GM12878 (cell line): ENCODE measurements around the gene FCRLB. TPM values are rescaled to one million over a fixed set of nuclear protein-coding genes. Genes with fewer than 3 reads are reported as not detected.

Source experiments
- ATAC-seq: fragments of 200-7000 bp; cut with Tn5 transposase; 3 replicates; pipeline ENCODE4 v1.9.1; 2020; ENCODE audit warnings: mild to moderate bottlenecking, moderate library complexity
- BruUV-seq: library from RNA; stranded (reverse); fragments of 400-500 nt; replicated peaks from 2 replicates; lab custom pipeline; 2021; lab: Mats Ljungman, UMichigan
- CTCF ChIA-PET: fragments of 300-600 bp; sonication (Branson Sonifier 250); formaldehyde crosslinking; extraction: SDS; loops from one replicate; lab custom pipeline; 2021; ENCODE audit warnings: inconsistent platforms; lab: Yijun Ruan, JAX
- POLR2A ChIA-PET: fragments of 350-600 bp; formaldehyde crosslinking; extraction: SDS; loops from one replicate; lab custom pipeline; 2021; ENCODE audit warnings: inconsistent platforms; lab: Charles Lee
- RAD21 ChIA-PET: fragments of 300-600 bp; sonication (Branson Sonifier 250); formaldehyde crosslinking; loops from one replicate; lab custom pipeline; 2023; ENCODE audit warnings: antibody characterized with exemption; ENCODE audit not compliant: unreplicated experiment; lab: Charles Lee
- SMC1A ChIA-PET: fragments of 300-600 bp; sonication (Branson Sonifier 250); formaldehyde crosslinking; loops from one replicate; lab custom pipeline; 2023; ENCODE audit not compliant: unreplicated experiment, uncharacterized antibody; lab: Charles Lee
- DNase-seq: peaks from one replicate; pipeline ENCODE4 v3.0.0-alpha.2; 2011; ENCODE audit warnings: low read depth, low spot score
- FAIRE-seq: peaks from 3 replicates; lab custom pipeline; 2011; peaks lifted over from hg19 to GRCh38; lab: Jason Lieb, UNC
- H2AFZ ChIP-seq: 2 replicates; pipeline ENCODE4 v1.6.0; 2011; ENCODE audit warnings: low read depth, low read length, control low read depth; ENCODE audit not compliant: control insufficient read depth
- H3K27ac ChIP-seq: 2 replicates; pipeline ENCODE4 v1.5.1; 2011; ENCODE audit warnings: control low read depth; ENCODE audit not compliant: control insufficient read depth, insufficient read depth
- H3K27me3 ChIP-seq, 2 experiments: replicated peaks in 1 of 2; 2 replicates each; pipeline versions ENCODE4 v1.6.0 to v1.6.1; 2011; ENCODE audit warnings: low read length in 1 of 2; ENCODE audit not compliant: control insufficient read depth in 2 of 2, insufficient read depth in 2 of 2
- H3K36me3 ChIP-seq, 2 experiments: 2 replicates each; pipeline ENCODE4 v1.5.1; 2011; ENCODE audit warnings: low read length in 1 of 2; ENCODE audit not compliant: control insufficient read depth in 2 of 2, insufficient read depth in 2 of 2
- H3K4me1 ChIP-seq: 2 replicates; pipeline ENCODE4 v1.6.1; 2011; ENCODE audit warnings: mild to moderate bottlenecking, low read length, moderate library complexity, mixed read lengths; ENCODE audit not compliant: control insufficient read depth, insufficient read depth
- H3K4me2 ChIP-seq: 2 replicates; pipeline ENCODE4 v1.6.0; 2011; ENCODE audit warnings: control low read depth; ENCODE audit not compliant: control insufficient read depth, insufficient read depth
- H3K4me3 ChIP-seq: fragments of 200-600 bp; sonication (generic); 2 replicates; pipeline ENCODE4 v1.5.1; 2016
- H3K79me2 ChIP-seq: 2 replicates; pipeline ENCODE4 v1.6.0; 2011; ENCODE audit warnings: low read length; ENCODE audit not compliant: control insufficient read depth, insufficient read depth
- H3K9ac ChIP-seq: 2 replicates; pipeline ENCODE4 v1.8.0; 2011; ENCODE audit warnings: low read length, control low read depth, mixed read lengths; ENCODE audit not compliant: control insufficient read depth, insufficient read depth
- H3K9me3 ChIP-seq: replicated peaks from 3 replicates; pipeline ENCODE4 v1.5.1; 2011; ENCODE audit warnings: mild to moderate bottlenecking, low read length; ENCODE audit not compliant: control insufficient read depth, insufficient read depth
- H4K20me1 ChIP-seq: 2 replicates; pipeline ENCODE4 v1.6.0; 2011; ENCODE audit not compliant: control insufficient read depth, insufficient read depth
- BMI1 ChIP-seq: fragments of 450-650 bp; IDR thresholded peaks from 2 replicates; pipeline ENCODE4 v1.6.1; 2016; ENCODE audit warnings: mild to moderate bottlenecking, moderate library complexity, borderline replicate concordance
- CBFB ChIP-seq: IDR thresholded peaks from 2 replicates; pipeline ENCODE4 v1.6.1; 2016; ENCODE audit warnings: antibody characterized with exemption, low read depth
- DPF2 ChIP-seq: fragments of 450-650 bp; IDR thresholded peaks from 2 replicates; pipeline ENCODE4 v1.6.1; 2017; ENCODE audit warnings: mild to moderate bottlenecking
- EED ChIP-seq: sonication (generic); IDR thresholded peaks from 2 replicates; pipeline ENCODE4 v1.6.1; 2016; ENCODE audit warnings: antibody characterized with exemption, low read depth
- HDGF ChIP-seq: fragments of 450-650 bp; IDR thresholded peaks from 2 replicates; pipeline ENCODE4 v1.6.1; 2016; ENCODE audit warnings: antibody characterized with exemption
- MEF2B ChIP-seq: fragments of 450-650 bp; IDR thresholded peaks from 2 replicates; pipeline ENCODE4 v1.6.1; 2018; ENCODE audit warnings: mild to moderate bottlenecking, moderate library complexity; ENCODE audit not compliant: partially characterized antibody, poor library complexity, severe bottlenecking
- POU2F2 ChIP-seq: IDR thresholded peaks from 3 replicates; pipeline ENCODE4 v1.6.1; 2011; ENCODE audit warnings: low read depth, mild to moderate bottlenecking, low read length, borderline replicate concordance
- RAD51 ChIP-seq: fragments of 450-650 bp; IDR thresholded peaks from 2 replicates; pipeline ENCODE4 v1.6.1; 2016; ENCODE audit warnings: moderate library complexity, mild to moderate bottlenecking, inconsistent platforms
- RUNX3 ChIP-seq: IDR thresholded peaks from 2 replicates; pipeline ENCODE4 v1.6.1; 2012; ENCODE audit warnings: low read length, inconsistent platforms
- TAF1 ChIP-seq: IDR thresholded peaks from 2 replicates; pipeline ENCODE4 v1.6.1; 2011; ENCODE audit warnings: mild to moderate bottlenecking, low read depth, low read length, borderline replicate concordance
- USF1 ChIP-seq: IDR thresholded peaks from 2 replicates; pipeline ENCODE4 v1.6.1; 2011; ENCODE audit warnings: borderline replicate concordance, low read depth, mild to moderate bottlenecking, moderate library complexity, mixed read lengths, low read length; ENCODE audit not compliant: insufficient read depth; ENCODE audit errors: extremely low read length
- ZNF274 ChIP-seq: IDR thresholded peaks from one replicate; pipeline ENCODE4 v1.8.0; 2011; ENCODE audit not compliant: insufficient read length, insufficient read depth
- WGBS: methylation state at CpG from one replicate; pipeline ENCODE4 v1.1.6; 2016; ENCODE audit warnings: low lambda C conversion rate; ENCODE audit not compliant: insufficient replicate concordance, insufficient coverage; ENCODE audit errors: missing lambda C conversion rate; 5-methylcytosine and 5-hydroxymethylcytosine counted together
- in situ Hi-C: fragments of 300-500 bp; cut with MboI; formaldehyde crosslinking; loops from 9 replicates; pipeline ENCODE4 v1.14.3; 2018; ENCODE audit warnings: mixed read lengths
- intact Hi-C: fragments of 100-400 bp; cut with micrococcal nuclease; formaldehyde crosslinking; loops from one replicate; pipeline ENCODE4 v1.14.2; 2022; ENCODE audit not compliant: unreplicated experiment
- polyA plus RNA-seq, 11 experiments: library from polyadenylated mRNA; depleted of rRNA in 4 of 11; unstranded in 6 of 11; stranded (reverse) in 5 of 11; fragments of >200 nt; fragmentation: Nextera tagmentation in 4 of 11; fragmentation: Illumina TruSeq in 1 of 11; extraction: Ambion mirVana in 4 of 11; extraction: Trizol in 1 of 11; gene quantifications; 1 replicate in 1 of 11; 2 replicates in 10 of 11; pipeline versions ENCODE4 v1.2.1 to v1.2.3, GENCODE V29; 2011 to 2016; ENCODE audit warnings: inconsistent platforms in 2 of 11, missing spikeins in 2 of 11, low read depth in 1 of 11
- total RNA-seq, 4 experiments: library from RNA; depleted of rRNA in 3 of 4; stranded (reverse); fragments of >200 nt in 3 of 4; fragmentation: Illumina TruSeq in 1 of 4; extraction: Trizol in 1 of 4; gene quantifications; 2 replicates each; pipeline versions ENCODE4 v1.2.1 to v1.2.3, GENCODE V29; 2013 to 2021
- TF ChIP-seq, protein P1 (sequence below): fragments of 450-650 bp; IDR thresholded peaks from 2 replicates; pipeline ENCODE4 v1.6.1; 2017; ENCODE audit warnings: mild to moderate bottlenecking, moderate library complexity
- TF ChIP-seq, protein P2 (sequence below), 3 experiments: IDR thresholded peaks in 2 of 3; conservative IDR thresholded peaks in 1 of 3; 2 replicates each; pipeline ENCODE4 v1.5.1; 2011; ENCODE audit warnings: low read depth in 3 of 3, low read length in 3 of 3, mild to moderate bottlenecking in 3 of 3, control low read depth in 2 of 3, moderate library complexity in 2 of 3, inconsistent platforms in 1 of 3, mixed read lengths in 1 of 3; ENCODE audit not compliant: control insufficient read depth in 2 of 3, insufficient read depth in 1 of 3; ENCODE audit errors: extremely low read depth in 1 of 3

Gene FCRLB
- total and polyA plus RNA-seq, 10 of the 15 experiments (the other 5 are each of a cell fraction or from before 2014, with no cell fraction given) = 0.55 to 11.7 (median 5.6) TPM

GRCh38 chr1:161706482-161707347 is 14.6 kb upstream of the FCRLB start, which contains the start of gene FCRLA:
Gene FCRLA, plus strand, starts transcription at chr1:161707229. Its CDS starts 36 bp downstream, at chr1:161707265.
- H3K4me3 ChIP-seq = peak within 1 kb of the TSS; percentile 81
- peak within 1 kb of the TSS; percentile 69 for H2AFZ ChIP-seq
- H3K4me2 ChIP-seq = peak within 1 kb of the TSS; percentile 94
- ChIA-PET CTCF (interaction anchor here (0.6 to 5.0 kb wide), 11 partner anchors 9 to 268 kb away, joined by 3 to 75 read pairs (median 4); no protein-coding TSS in a partner anchor), POLR2A (interaction anchor here (0.7 to 3.1 kb wide), 5 partner anchors 9 to 31 kb away, joined by 3 to 23 read pairs (median 16); no protein-coding TSS in a partner anchor), RAD21 (interaction anchor here (0.6 to 4.7 kb wide), 10 partner anchors 9 to 400 kb away, joined by 3 to 74 read pairs (median 6); partner anchors contain the start of gene DUSP12), SMC1A (interaction anchor here (1.2 to 5.1 kb wide), 8 partner anchors 10 to 59 kb away, joined by 3 to 61 read pairs (median 5); no protein-coding TSS in a partner anchor)
- peak within 1 kb of the TSS; percentile 90 for H3K9ac ChIP-seq
- no peaks in the 10 kb centered on the region for H3K27me3 ChIP-seq
- H3K79me2 ChIP-seq = peaks cover 43% of the 10 kb centered on the region
- in situ Hi-C loops (no loop called here), intact Hi-C loops (loop anchor here (2.0 kb wide), 2 partner anchors 20 to 32 kb away; no protein-coding TSS in a partner anchor)
- peak; percentile 88 for DNase-seq
- peak; percentile 94 for FAIRE-seq
- peak; percentile 85 for ATAC-seq
- H3K9me3 ChIP-seq = no peaks in the 10 kb centered on the region
- no TSS peak for BruUV-seq
- H3K4me1 ChIP-seq = peaks cover 32% of the 10 kb centered on the region
- H4K20me1 ChIP-seq = no peaks in the 10 kb centered on the region
- peaks cover 9 to 13% of the 10 kb centered on the region in 2 experiments for H3K36me3 ChIP-seq
- H3K27ac ChIP-seq = peak within 1 kb of the TSS; percentile 85
- 4% methylated on average over 4 of the region's 4 CpGs for WGBS
- TF ChIP-seq POU2F2 (peak; percentile 93), MEF2B (peak; percentile 50), RUNX3 (peak; percentile 59), RAD51 (no peak), BMI1 (no peak), TAF1 (peak; percentile 89; the same call in 1 of the 2 replicates), HDGF (no peak), ZNF274 (no peak), CBFB (0 out of 2 replicates have a peak, but pooled peaks have one; percentile 73), EED (peak; percentile 98), USF1 (no peak), DPF2 (peak; percentile 81)
- TF ChIP-seq, protein P1, sequence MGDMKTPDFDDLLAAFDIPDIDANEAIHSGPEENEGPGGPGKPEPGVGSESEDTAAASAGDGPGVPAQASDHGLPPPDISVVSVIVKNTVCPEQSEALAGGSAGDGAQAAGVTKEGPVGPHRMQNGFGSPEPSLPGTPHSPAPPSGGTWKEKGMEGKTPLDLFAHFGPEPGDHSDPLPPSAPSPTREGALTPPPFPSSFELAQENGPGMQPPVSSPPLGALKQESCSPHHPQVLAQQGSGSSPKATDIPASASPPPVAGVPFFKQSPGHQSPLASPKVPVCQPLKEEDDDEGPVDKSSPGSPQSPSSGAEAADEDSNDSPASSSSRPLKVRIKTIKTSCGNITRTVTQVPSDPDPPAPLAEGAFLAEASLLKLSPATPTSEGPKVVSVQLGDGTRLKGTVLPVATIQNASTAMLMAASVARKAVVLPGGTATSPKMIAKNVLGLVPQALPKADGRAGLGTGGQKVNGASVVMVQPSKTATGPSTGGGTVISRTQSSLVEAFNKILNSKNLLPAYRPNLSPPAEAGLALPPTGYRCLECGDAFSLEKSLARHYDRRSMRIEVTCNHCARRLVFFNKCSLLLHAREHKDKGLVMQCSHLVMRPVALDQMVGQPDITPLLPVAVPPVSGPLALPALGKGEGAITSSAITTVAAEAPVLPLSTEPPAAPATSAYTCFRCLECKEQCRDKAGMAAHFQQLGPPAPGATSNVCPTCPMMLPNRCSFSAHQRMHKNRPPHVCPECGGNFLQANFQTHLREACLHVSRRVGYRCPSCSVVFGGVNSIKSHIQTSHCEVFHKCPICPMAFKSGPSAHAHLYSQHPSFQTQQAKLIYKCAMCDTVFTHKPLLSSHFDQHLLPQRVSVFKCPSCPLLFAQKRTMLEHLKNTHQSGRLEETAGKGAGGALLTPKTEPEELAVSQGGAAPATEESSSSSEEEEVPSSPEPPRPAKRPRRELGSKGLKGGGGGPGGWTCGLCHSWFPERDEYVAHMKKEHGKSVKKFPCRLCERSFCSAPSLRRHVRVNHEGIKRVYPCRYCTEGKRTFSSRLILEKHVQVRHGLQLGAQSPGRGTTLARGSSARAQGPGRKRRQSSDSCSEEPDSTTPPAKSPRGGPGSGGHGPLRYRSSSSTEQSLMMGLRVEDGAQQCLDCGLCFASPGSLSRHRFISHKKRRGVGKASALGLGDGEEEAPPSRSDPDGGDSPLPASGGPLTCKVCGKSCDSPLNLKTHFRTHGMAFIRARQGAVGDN = peak; percentile 65
- TF ChIP-seq, protein P2, sequence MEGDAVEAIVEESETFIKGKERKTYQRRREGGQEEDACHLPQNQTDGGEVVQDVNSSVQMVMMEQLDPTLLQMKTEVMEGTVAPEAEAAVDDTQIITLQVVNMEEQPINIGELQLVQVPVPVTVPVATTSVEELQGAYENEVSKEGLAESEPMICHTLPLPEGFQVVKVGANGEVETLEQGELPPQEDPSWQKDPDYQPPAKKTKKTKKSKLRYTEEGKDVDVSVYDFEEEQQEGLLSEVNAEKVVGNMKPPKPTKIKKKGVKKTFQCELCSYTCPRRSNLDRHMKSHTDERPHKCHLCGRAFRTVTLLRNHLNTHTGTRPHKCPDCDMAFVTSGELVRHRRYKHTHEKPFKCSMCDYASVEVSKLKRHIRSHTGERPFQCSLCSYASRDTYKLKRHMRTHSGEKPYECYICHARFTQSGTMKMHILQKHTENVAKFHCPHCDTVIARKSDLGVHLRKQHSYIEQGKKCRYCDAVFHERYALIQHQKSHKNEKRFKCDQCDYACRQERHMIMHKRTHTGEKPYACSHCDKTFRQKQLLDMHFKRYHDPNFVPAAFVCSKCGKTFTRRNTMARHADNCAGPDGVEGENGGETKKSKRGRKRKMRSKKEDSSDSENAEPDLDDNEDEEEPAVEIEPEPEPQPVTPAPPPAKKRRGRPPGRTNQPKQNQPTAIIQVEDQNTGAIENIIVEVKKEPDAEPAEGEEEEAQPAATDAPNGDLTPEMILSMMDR (IDR thresholded peaks at IDR 0.05 in 2 of 3, conservative IDR thresholded peaks at IDR 0.05 in 1 of 3; ENCODE audit: control insufficient read depth in 2 of 3, extremely low read depth in 1 of 3, insufficient read depth in 1 of 3, low read depth in 3 of 3, low read length in 3 of 3) = no peak
